Erythroblast (primary cell): ENCODE measurements around the gene PLCH1.

Experiments
- GATA1 ChIP-seq: IDR thresholded peaks from 2 replicates; pipeline ENCODE4 v1.6.1; 2011; ENCODE audit warnings: low read depth, mild to moderate bottlenecking, control low read depth, low read length, moderate library complexity
- POLR2A ChIP-seq: IDR thresholded peaks from 2 replicates; pipeline ENCODE4 v1.6.1; 2011; ENCODE audit warnings: mild to moderate bottlenecking, low read length

DNA sequence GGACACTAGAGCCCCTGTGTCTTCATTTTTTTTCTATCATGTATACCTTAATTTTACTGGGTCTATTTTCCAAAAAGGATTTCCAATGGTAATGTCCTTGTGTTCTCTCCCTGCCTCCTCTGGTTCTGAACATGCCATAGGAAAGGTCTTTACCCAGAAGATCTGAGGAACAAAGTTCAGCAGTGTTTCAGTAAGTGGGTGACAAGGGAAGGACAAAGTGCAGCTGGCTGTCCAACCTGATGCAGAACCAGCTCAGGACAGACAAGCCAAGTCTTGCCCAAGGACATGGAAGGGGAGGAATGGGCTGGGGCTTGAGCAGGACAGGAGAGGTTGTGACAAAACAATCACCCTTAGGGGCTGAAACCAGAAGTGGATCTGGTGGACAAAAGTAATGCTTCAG, 390.2 kb downstream of the PLCH1 start:
- TF ChIP-seq POLR2A (no peak), GATA1 (no peak)
